Measurements from ENCODE around the gene AOAH.

DNA sequence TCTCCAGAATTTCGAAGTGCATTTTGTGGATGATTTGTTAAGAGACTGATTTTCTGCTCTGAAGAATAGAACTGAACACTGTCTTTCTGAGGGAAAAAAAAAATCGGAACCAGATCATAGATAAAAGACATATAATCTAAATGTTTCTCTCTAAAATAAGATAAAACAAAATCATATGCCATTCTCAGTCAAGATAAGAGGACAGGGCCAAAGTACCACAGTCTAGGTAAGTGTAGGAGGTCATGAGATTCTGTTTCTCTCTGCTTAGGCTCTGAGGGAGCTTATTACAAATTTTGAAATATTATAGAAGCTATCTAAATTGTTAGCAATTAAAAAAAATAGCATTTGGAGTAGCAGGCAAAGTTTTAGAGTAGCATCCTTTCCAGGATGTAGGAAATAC lies 702 bp upstream of the AOAH start:
- TF ChIP-seq CTCF (IDR thresholded peaks at IDR 0.05 in 4 of 5, conservative IDR thresholded peaks at IDR 0.05 in 1 of 5) (no peak), POLR2A (IDR thresholded peaks at IDR 0.05) (no peak)
